Fibroblast of pulmonary artery (primary cell): Measurements from ENCODE around the gene ZDHHC7.

ENCODE experiments used
- DNase-seq: peaks from one replicate; pipeline ENCODE4 v3.0.0-alpha.2; 2010; ENCODE audit warnings: low read depth
- H3K4me3 ChIP-seq: replicated peaks from 2 replicates; pipeline ENCODE4 v1.5.1; 2011; ENCODE audit warnings: low read depth, mild to moderate bottlenecking, control low read depth, low read length, moderate library complexity
- CTCF ChIP-seq: IDR thresholded peaks from 2 replicates; pipeline ENCODE4 v1.5.1; 2011; ENCODE audit warnings: mild to moderate bottlenecking, control low read depth, low read length, inconsistent platforms; ENCODE audit errors: missing control alignments

The ZDHHC7 gene

GRCh38 chr16:84933774-84934631 is 77.3 kb downstream of the ZDHHC7 start:
- no peak overlapping the region for H3K4me3 ChIP-seq
- no peak for DNase-seq
- TF ChIP-seq CTCF: no peak

- H3K4me3 ChIP-seq: no peak overlapping the region
- no peak for DNase-seq
- TF ChIP-seq CTCF: no peak
These were observed 78.7 kb downstream of the ZDHHC7 start for GRCh38 chr16:84932681-84933080.

GRCh38 chr16:84931506-84931905 is 79.8 kb downstream of the ZDHHC7 start:
- DNase-seq: no peak
- no peak for TF ChIP-seq CTCF
- no peak overlapping the region for H3K4me3 ChIP-seq

- no peak for DNase-seq
- H3K4me3 ChIP-seq: no peak overlapping the region
- no peak for TF ChIP-seq CTCF
These were observed 80.2 kb downstream of the ZDHHC7 start for GRCh38 chr16:84931107-84931494.

GRCh38 chr16:84930298-84931106 is 80.8 kb downstream of the ZDHHC7 start:
- no peak for DNase-seq
- no peak for TF ChIP-seq CTCF
- H3K4me3 ChIP-seq: no peak overlapping the region

- DNase-seq: peak; percentile 25
- no peak overlapping the region for H3K4me3 ChIP-seq
- TF ChIP-seq CTCF: no peak
These were observed 81.7 kb downstream of the ZDHHC7 start for GRCh38 chr16:84929421-84930297.
